Esophagus squamous epithelium (tissue), 5 donors: ENCODE results near the gene DTD2. TPM values are rescaled to one million over a fixed set of nuclear protein-coding genes. Genes with fewer than 3 reads are reported as not detected.

ENCODE experiments used
- DNase-seq: peaks from one replicate; lab custom pipeline; 2025; lab: John Stamatoyannopoulos, UW
- H3K27ac ChIP-seq, 4 donors: fragments of 200-600 bp; sonication (generic); one replicate each; pipeline ENCODE4 v1.5.1; 2016 to 2019; ENCODE audit warnings: mild to moderate bottlenecking in 1 of 4
- H3K27me3 ChIP-seq, 4 donors: fragments of 200-600 bp; sonication (generic); 1 replicate in 3 of 4; 2 replicates in 1 of 4; pipeline versions ENCODE4 v1.5.1 to v1.6.0; 2017 to 2021; ENCODE audit warnings: antibody characterized with exemption in 1 of 4
- H3K36me3 ChIP-seq, 3 donors: fragments of 200-600 bp; sonication (generic); one replicate each; pipeline ENCODE4 v1.5.1; 2016 to 2019
- H3K4me1 ChIP-seq, 3 donors: fragments of 200-600 bp; sonication (generic); one replicate each; pipeline ENCODE4 v1.5.1; 2017 to 2019
- H3K4me3 ChIP-seq, 4 donors: fragments of 200-600 bp; sonication (generic); 1 replicate in 3 of 4; 2 replicates in 1 of 4; pipeline ENCODE4 v1.5.1; 2016 to 2019; ENCODE audit warnings: mild to moderate bottlenecking in 2 of 4, moderate library complexity in 1 of 4
- H3K9me3 ChIP-seq, 3 donors: fragments of 200-600 bp; sonication (generic); one replicate each; pipeline ENCODE4 v1.5.1; 2016 to 2019
- POLR2A ChIP-seq, 4 donors: fragments of 450-650 bp; IDR thresholded peaks; one replicate each; pipeline ENCODE4 v1.6.1; 2017; ENCODE audit warnings: antibody characterized with exemption in 4 of 4, mild to moderate bottlenecking in 4 of 4, moderate library complexity in 3 of 4
- WGBS, 2 donors: methylation state at CpG; one replicate each; pipeline ENCODE4 v1.1.5; 2018; 5-methylcytosine and 5-hydroxymethylcytosine counted together
- intact Hi-C: fragments of 100-400 bp; cut with DNase I; formaldehyde crosslinking; loops from one replicate; pipeline ENCODE4 v1.15.0; 2022
- total RNA-seq, 4 donors: library from RNA; depleted of rRNA; stranded (reverse); fragments of >200 nt; gene quantifications; one replicate each; pipeline ENCODE4 v1.1.0, GENCODE V29; 2016
- TF ChIP-seq, protein P1 (sequence below), 6 experiments: fragments of 450-650 bp in 4 of 6; fragments of 200-600 bp in 2 of 6; sonication (generic) in 2 of 6; IDR thresholded peaks; one replicate each; pipeline ENCODE4 v1.5.1; 2016 to 2019; ENCODE audit warnings: antibody characterized with exemption in 6 of 6, mild to moderate bottlenecking in 4 of 6, moderate library complexity in 4 of 6
- donor health status: DM: yes; HTN: yes; CAD: no.

DTD2 gene
- total RNA-seq, 4 donors from 2014 or later, result 32.0 to 42.5 (median 34.8) TPM

DNA sequence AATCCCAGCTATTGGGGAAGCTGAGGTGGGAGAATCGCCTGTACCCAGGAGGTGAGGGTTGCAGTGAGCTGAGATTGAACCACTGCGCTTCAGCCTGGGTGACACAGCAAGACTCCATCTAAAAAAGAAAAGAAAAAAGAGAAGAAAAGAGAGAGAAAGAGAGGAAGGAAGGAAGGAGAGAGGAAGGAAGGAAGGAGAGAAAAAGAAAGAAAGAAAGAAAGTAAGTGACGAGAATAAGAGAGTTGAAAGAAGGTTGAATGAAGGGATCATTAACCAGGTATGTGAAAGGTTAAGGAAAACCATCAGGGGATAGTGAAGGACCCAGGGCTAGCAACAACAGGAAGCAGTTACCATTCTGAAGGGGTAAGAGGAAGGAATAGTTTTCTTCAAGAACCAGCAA, 4.2 kb upstream of the DTD2 start:
- Histone ChIP-seq H3K27ac (peak overlapping the region in 2 of 4 donors; percentile 11 to 39), H3K27me3 (no peaks in the 10 kb centered on the region), H3K9me3 (no peaks in the 10 kb centered on the region), H3K4me1 (peaks cover 0 to 27% (median 4%) of the 10 kb centered on the region in 3 donors), H3K36me3 (no peaks in the 10 kb centered on the region), H3K4me3 (no peak overlapping the region)
- intact Hi-C loops, result no loop called here
- 79 to 82% methylated on average over 3 of the region's 3 CpGs for WGBS, 2 donors
- TF ChIP-seq POLR2A (IDR thresholded peaks at IDR 0.05), result no peak
- TF ChIP-seq, protein P1, sequence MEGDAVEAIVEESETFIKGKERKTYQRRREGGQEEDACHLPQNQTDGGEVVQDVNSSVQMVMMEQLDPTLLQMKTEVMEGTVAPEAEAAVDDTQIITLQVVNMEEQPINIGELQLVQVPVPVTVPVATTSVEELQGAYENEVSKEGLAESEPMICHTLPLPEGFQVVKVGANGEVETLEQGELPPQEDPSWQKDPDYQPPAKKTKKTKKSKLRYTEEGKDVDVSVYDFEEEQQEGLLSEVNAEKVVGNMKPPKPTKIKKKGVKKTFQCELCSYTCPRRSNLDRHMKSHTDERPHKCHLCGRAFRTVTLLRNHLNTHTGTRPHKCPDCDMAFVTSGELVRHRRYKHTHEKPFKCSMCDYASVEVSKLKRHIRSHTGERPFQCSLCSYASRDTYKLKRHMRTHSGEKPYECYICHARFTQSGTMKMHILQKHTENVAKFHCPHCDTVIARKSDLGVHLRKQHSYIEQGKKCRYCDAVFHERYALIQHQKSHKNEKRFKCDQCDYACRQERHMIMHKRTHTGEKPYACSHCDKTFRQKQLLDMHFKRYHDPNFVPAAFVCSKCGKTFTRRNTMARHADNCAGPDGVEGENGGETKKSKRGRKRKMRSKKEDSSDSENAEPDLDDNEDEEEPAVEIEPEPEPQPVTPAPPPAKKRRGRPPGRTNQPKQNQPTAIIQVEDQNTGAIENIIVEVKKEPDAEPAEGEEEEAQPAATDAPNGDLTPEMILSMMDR (IDR thresholded peaks at IDR 0.05), result no peak
- DNase-seq, result no peak

DNA sequence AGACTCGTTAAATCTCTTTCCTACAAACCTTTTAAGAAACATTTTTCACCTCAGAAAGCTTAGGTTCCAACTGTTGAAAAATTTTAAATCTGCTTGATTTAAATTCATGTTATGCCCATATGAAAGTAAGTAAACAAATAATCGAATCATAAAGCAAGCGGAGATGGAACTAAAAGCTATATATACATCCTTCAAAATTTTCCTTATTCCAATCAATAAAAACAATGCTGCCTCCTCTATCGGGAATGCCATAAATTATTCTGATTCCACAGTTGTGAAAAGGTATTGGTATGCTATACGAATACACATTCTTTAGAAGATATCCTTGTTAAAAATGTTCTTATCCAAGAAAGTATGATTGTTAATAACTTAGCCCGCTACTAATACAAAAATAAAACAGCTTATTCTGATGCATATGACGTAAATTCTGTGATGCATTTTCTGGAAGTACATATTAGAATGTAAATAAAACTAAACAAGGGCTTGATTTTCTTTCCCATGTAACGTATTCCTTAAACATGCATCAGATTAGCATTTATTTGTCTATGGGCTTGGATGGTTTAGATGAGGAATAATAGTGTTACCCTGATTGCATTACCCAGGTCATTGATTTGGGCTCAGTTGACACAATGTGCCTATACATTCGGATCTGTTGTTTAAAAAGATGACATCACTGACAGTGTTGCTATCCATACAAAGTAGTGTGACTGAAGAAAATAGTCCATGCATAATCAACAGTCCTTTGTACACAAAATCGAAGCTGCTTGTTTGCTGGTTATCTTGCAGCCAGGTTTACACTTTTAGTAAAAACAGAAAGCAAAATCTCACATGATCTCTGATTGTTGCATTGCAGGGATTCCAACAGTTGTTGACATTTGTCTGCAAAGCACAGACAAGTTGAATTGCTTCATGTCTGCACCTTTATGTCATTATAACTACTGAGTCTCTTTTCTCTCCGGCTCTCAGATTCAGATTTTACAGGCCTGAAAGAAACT, 656 bp upstream of the DTD2 start:
- H3K27me3 ChIP-seq, result no peaks in the 10 kb centered on the region
- DNase-seq, result no peak
- WGBS, 2 donors, result 34 to 47% methylated on average over 11 of the region's 11 CpGs
- intact Hi-C loops, result no loop called here
- peak overlapping the region; percentile 92 to 94 (median 94) for H3K27ac ChIP-seq
- no peaks in the 10 kb centered on the region for H3K9me3 ChIP-seq
- TF ChIP-seq, protein P1 (IDR thresholded peaks at IDR 0.05), result no peak
- TF ChIP-seq POLR2A (IDR thresholded peaks at IDR 0.05), result no peak
- peaks cover 0 to 2% (median 0%) of the 10 kb centered on the region in 3 donors for H3K36me3 ChIP-seq
- peaks cover 6 to 52% (median 13%) of the 10 kb centered on the region in 3 donors for H3K4me1 ChIP-seq
- peak overlapping the region; percentile 72 to 91 (median 82) for H3K4me3 ChIP-seq

DNA sequence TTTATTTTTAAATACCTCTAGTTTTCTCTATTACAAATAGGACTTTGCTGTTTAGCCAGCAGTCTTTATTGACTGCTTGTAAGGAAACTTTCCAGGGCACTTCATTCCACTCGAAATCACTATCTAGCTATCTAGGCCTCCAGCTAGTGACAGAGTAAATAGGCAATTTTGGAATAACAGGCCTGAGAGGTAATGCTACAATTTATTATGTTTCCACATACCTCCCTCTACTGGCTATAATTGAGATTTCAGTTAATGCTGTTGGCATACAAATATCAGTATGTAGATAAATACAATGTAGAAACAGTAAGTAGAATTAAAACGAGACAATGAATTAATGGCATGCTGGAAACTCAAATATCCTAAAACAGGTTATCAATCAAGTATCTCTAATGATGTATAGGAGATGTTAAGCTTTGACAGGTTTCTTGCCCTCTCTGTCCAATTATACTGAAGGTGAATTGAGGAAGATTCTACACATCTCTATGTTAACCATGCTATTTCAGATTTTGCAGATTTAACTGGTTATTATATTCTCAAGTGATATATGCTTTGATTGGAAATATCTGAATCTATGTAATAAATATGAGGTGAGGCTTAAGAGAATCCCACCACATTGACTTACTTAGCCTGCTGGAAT, 7.2 kb downstream of the DTD2 start:
- no peaks in the 10 kb centered on the region for H3K27me3 ChIP-seq
- peaks cover 0 to 18% (median 0%) of the 10 kb centered on the region in 3 donors for H3K4me1 ChIP-seq
- TF ChIP-seq, protein P1 (IDR thresholded peaks at IDR 0.05), result peak in 5 of 6 experiments; percentile 24 to 64 (median 51)
- TF ChIP-seq POLR2A (IDR thresholded peaks at IDR 0.05), result no peak
- no peak overlapping the region for H3K27ac ChIP-seq
- H3K4me3 ChIP-seq, result no peak overlapping the region
- WGBS, 2 donors, result 30 to 32% methylated on average over 2 of the region's 2 CpGs
- no peaks in the 10 kb centered on the region for H3K9me3 ChIP-seq
- intact Hi-C loops, result no loop called here
- DNase-seq, result no peak
- H3K36me3 ChIP-seq, result peaks cover 0 to 69% (median 3%) of the 10 kb centered on the region in 3 donors

DNA sequence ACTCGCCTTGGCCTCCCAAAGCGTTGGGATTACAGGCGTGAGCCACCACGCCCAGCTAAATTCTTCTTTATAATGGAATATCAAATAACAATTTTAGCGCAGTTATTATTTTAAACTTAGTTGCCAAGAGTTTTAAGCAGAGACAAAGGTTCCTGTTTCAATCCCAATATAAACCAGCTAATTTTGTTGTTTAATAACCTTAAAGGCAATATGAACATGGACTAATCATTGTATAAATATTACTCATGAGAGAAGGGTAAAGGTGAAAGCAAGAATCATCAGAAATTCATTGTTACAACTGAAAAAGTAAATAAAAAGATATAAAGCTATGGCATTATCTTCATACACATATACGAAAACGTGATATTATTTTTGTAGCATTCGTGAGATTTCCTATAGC, 8.2 kb downstream of the DTD2 start:
- Histone ChIP-seq H3K36me3 (peaks cover 0 to 70% (median 3%) of the 10 kb centered on the region in 3 donors), H3K27ac (no peak overlapping the region), H3K4me3 (no peak overlapping the region), H3K9me3 (no peaks in the 10 kb centered on the region), H3K27me3 (no peaks in the 10 kb centered on the region), H3K4me1 (peaks cover 0 to 8% (median 0%) of the 10 kb centered on the region in 3 donors)
- DNase-seq, result no peak
- WGBS, 2 donors, result 81 to 84% methylated on average over 8 of the region's 8 CpGs
- no peak for TF ChIP-seq POLR2A (IDR thresholded peaks at IDR 0.05)
- TF ChIP-seq, protein P1 (IDR thresholded peaks at IDR 0.05), result no peak
- intact Hi-C loops, result no loop called here
